GM12878 (cell line): ENCODE data around the gene RAP1GAP.

ENCODE experiments used
- CTCF ChIP-seq, 3 experiments: IDR thresholded peaks in 2 of 3; conservative IDR thresholded peaks in 1 of 3; 2 replicates each; pipeline ENCODE4 v1.5.1; 2011; ENCODE audit warnings: low read depth in 3 of 3, low read length in 3 of 3, mild to moderate bottlenecking in 3 of 3, control low read depth in 2 of 3, moderate library complexity in 2 of 3, inconsistent platforms in 1 of 3, mixed read lengths in 1 of 3; ENCODE audit not compliant: control insufficient read depth in 2 of 3, insufficient read depth in 1 of 3; ENCODE audit errors: extremely low read depth in 1 of 3
- NFIC ChIP-seq: IDR thresholded peaks from 2 replicates; pipeline ENCODE4 v1.6.1; 2012; ENCODE audit warnings: low read depth, mild to moderate bottlenecking, inconsistent platforms, low read length, moderate library complexity
- NFYA ChIP-seq: IDR thresholded peaks from 2 replicates; pipeline ENCODE4 v1.6.1; 2011; ENCODE audit warnings: low read depth, mild to moderate bottlenecking, low read length, improper control_type of control experiment, borderline replicate concordance
- POLR2AphosphoS5 ChIP-seq: IDR thresholded peaks from 2 replicates; pipeline ENCODE4 v1.6.1; 2011; ENCODE audit warnings: mild to moderate bottlenecking, low read length, inconsistent platforms
- RBBP5 ChIP-seq: fragments of 200-600 bp; sonication (generic); conservative IDR thresholded peaks from 2 replicates; pipeline ENCODE4 v1.6.1; 2016
- SMAD1 ChIP-seq: fragments of 450-650 bp; IDR thresholded peaks from 2 replicates; pipeline ENCODE4 v1.6.1; 2018; ENCODE audit warnings: mild to moderate bottlenecking, low read depth; ENCODE audit not compliant: partially characterized antibody
- SRF ChIP-seq, 2 experiments: IDR thresholded peaks; 2 replicates each; pipeline ENCODE4 v1.6.1; 2011; ENCODE audit warnings: low read depth in 2 of 2, low read length in 2 of 2, mild to moderate bottlenecking in 1 of 2, moderate library complexity in 1 of 2
- ZNF274 ChIP-seq: IDR thresholded peaks from one replicate; pipeline ENCODE4 v1.8.0; 2011; ENCODE audit not compliant: insufficient read length, insufficient read depth
- ZZZ3 ChIP-seq: IDR thresholded peaks from 2 replicates; pipeline ENCODE4 v1.6.1; 2011; ENCODE audit warnings: low read depth; ENCODE audit not compliant: control insufficient read depth, insufficient read length
- TF ChIP-seq, protein P1 (sequence below): fragments of 450-650 bp; IDR thresholded peaks from 2 replicates; pipeline ENCODE4 v1.6.1; 2014; ENCODE audit warnings: mild to moderate bottlenecking

GRCh38 chr1:21560916-21561638 lies 108.1 kb downstream of the RAP1GAP start:
- TF ChIP-seq ZNF274 (no peak), ZZZ3 (no peak), CTCF (IDR thresholded peaks at IDR 0.05 in 2 of 3, conservative IDR thresholded peaks at IDR 0.05 in 1 of 3; ENCODE audit: control insufficient read depth in 2 of 3, extremely low read depth in 1 of 3, insufficient read depth in 1 of 3, low read depth in 3 of 3, low read length in 3 of 3) (no peak), NFIC (no peak), SMAD1 (no peak), POLR2AphosphoS5 (no peak), NFYA (no peak), SRF (IDR thresholded peaks at IDR 0.05; ENCODE audit: low read depth in 2 of 2, low read length in 2 of 2) (no peak), RBBP5 (no peak)
- TF ChIP-seq, protein P1, sequence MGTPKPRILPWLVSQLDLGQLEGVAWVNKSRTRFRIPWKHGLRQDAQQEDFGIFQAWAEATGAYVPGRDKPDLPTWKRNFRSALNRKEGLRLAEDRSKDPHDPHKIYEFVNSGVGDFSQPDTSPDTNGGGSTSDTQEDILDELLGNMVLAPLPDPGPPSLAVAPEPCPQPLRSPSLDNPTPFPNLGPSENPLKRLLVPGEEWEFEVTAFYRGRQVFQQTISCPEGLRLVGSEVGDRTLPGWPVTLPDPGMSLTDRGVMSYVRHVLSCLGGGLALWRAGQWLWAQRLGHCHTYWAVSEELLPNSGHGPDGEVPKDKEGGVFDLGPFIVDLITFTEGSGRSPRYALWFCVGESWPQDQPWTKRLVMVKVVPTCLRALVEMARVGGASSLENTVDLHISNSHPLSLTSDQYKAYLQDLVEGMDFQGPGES: no peak
